Stomach (tissue), 9 donors: ENCODE results near the gene ELOB. TPM values are rescaled to one million over a fixed set of nuclear protein-coding genes. Genes with fewer than 3 reads are reported as not detected.

ENCODE experiments used
- DNase-seq, 2 donors: peaks; one replicate each; pipeline versions ENCODE4 v3.0.0 to v3.0.0-alpha.2; 2013 to 2019
- H3K27ac ChIP-seq, 5 donors: fragments of 200-600 bp in 4 of 5; sonication (generic) in 4 of 5; one replicate each; pipeline ENCODE4 v1.5.1; 2013 to 2019; ENCODE audit warnings: mild to moderate bottlenecking in 1 of 5, moderate library complexity in 1 of 5
- H3K27me3 ChIP-seq, 3 donors: fragments of 200-600 bp; sonication (generic); one replicate each; pipeline ENCODE4 v1.5.1; 2017 to 2019; ENCODE audit warnings: mixed run types in 1 of 3
- H3K36me3 ChIP-seq, 4 donors: fragments of 200-600 bp; sonication (generic); 1 replicate in 3 of 4; 2 replicates in 1 of 4; pipeline ENCODE4 v1.5.1; 2016 to 2019
- H3K4me1 ChIP-seq, 4 donors: fragments of 200-600 bp; sonication (generic); one replicate each; pipeline ENCODE4 v1.5.1; 2016 to 2019
- H3K4me3 ChIP-seq, 4 donors: fragments of 200-600 bp; sonication (generic) in 3 of 4; one replicate each; pipeline ENCODE4 v1.5.1; 2016 to 2019; ENCODE audit warnings: mild to moderate bottlenecking in 1 of 4
- H3K9me3 ChIP-seq, 4 donors: fragments of 200-600 bp; sonication (generic); one replicate each; pipeline ENCODE4 v1.5.1; 2016 to 2019
- EP300 ChIP-seq: sonication (generic); formaldehyde crosslinking; IDR thresholded peaks from one replicate; pipeline ENCODE4 v1.6.1; 2017; ENCODE audit warnings: antibody characterized with exemption
- POLR2A ChIP-seq, 4 donors: fragments of 450-650 bp; IDR thresholded peaks; one replicate each; pipeline ENCODE4 v1.6.1; 2016; ENCODE audit warnings: antibody characterized with exemption in 4 of 4, control low read depth in 2 of 4, mild to moderate bottlenecking in 1 of 4, moderate library complexity in 1 of 4
- POLR2AphosphoS5 ChIP-seq, 3 donors: sonication (generic); formaldehyde crosslinking; IDR thresholded peaks; one replicate each; pipeline ENCODE4 v1.6.1; 2016; ENCODE audit warnings: antibody characterized with exemption in 3 of 3
- WGBS, 5 donors: extraction: QIAGEN DNeasy Blood & Tissue Kit in 3 of 5; methylation state at CpG; one replicate each; pipeline versions ENCODE4 v1.1.5 to v1.1.7; 2013 to 2018; 5-methylcytosine and 5-hydroxymethylcytosine counted together
- intact Hi-C: fragments of 100-400 bp; cut with DNase I; formaldehyde crosslinking; loops from one replicate; pipeline ENCODE4 v1.15.1; 2023; ENCODE audit warnings: low total_unique reads
- polyA plus RNA-seq, 3 donors: library from polyadenylated mRNA; stranded (reverse); fragments of 200-250 nt; gene quantifications; one replicate each; pipeline ENCODE4 v1.2.3, GENCODE V29; 2013
- total RNA-seq, 5 donors: library from RNA; depleted of rRNA; stranded (reverse); fragments of >200 nt; gene quantifications; one replicate each; pipeline versions ENCODE4 v1.1.0 to v1.2.3, GENCODE V29; 2014 to 2016
- TF ChIP-seq, protein P1 (sequence below), 7 experiments: fragments of 450-650 bp in 4 of 7; fragments of 200-600 bp in 3 of 7; sonication (generic) in 3 of 7; IDR thresholded peaks; one replicate each; pipeline ENCODE4 v1.5.1; 2016 to 2019; ENCODE audit warnings: antibody characterized with exemption in 7 of 7, control low read depth in 2 of 7, mild to moderate bottlenecking in 1 of 7
- donor health status: healthy with polysubstance abuse.
- donor health status: Bipolar disorder and iron deficiency.
- donor health status: healthy.

Gene ELOB
- total and polyA plus RNA-seq, 8 donors, result 68.1 to 713 (median 231) TPM

- WGBS, 5 donors, result 66 to 81% (median 78%) methylated on average over 5 to 7 of the region's 7 CpGs
- H3K4me1 ChIP-seq, result no peaks in the 10 kb centered on the region
- DNase-seq, result peak in 1 of 2 donors; percentile 0
Measured at GRCh38 chr16:2737895-2738418, 39.1 kb downstream of the ELOB start.

DNA sequence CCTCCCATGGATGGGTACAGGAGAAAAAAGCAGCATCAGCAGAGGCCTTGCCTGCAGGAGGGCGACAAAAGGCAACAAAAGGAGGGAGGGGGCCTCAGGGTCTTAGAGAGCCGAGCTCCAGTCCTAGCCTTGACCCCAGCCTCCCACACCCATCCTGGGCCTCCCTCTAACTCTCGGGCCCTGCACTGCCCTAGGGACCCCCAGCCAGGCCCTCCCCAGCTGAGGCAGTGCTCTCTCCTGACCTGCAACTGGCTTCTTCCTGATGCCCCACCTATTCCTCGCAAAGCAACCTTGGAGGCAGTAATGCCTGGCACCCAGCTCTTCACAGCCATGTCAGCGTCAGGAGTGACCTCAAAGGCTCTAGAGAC is 39.9 kb downstream of the ELOB start:
- Histone ChIP-seq H3K4me3 (no peak overlapping the region), H3K4me1 (no peaks in the 10 kb centered on the region), H3K36me3 (no peaks in the 10 kb centered on the region), H3K9me3 (no peaks in the 10 kb centered on the region), H3K27me3 (peaks cover 0 to 55% (median 0%) of the 10 kb centered on the region in 3 donors), H3K27ac (no peak overlapping the region)
- 79 to 91% (median 84%) methylated on average over 4 to 5 of the region's 5 CpGs for WGBS, 5 donors
- DNase-seq, result no peak
- no peak for TF ChIP-seq POLR2A (IDR thresholded peaks at IDR 0.05)
- TF ChIP-seq POLR2AphosphoS5 (IDR thresholded peaks at IDR 0.05), result no peak
- no peak for TF ChIP-seq EP300
- TF ChIP-seq, protein P1, sequence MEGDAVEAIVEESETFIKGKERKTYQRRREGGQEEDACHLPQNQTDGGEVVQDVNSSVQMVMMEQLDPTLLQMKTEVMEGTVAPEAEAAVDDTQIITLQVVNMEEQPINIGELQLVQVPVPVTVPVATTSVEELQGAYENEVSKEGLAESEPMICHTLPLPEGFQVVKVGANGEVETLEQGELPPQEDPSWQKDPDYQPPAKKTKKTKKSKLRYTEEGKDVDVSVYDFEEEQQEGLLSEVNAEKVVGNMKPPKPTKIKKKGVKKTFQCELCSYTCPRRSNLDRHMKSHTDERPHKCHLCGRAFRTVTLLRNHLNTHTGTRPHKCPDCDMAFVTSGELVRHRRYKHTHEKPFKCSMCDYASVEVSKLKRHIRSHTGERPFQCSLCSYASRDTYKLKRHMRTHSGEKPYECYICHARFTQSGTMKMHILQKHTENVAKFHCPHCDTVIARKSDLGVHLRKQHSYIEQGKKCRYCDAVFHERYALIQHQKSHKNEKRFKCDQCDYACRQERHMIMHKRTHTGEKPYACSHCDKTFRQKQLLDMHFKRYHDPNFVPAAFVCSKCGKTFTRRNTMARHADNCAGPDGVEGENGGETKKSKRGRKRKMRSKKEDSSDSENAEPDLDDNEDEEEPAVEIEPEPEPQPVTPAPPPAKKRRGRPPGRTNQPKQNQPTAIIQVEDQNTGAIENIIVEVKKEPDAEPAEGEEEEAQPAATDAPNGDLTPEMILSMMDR (IDR thresholded peaks at IDR 0.05), result no peak
- intact Hi-C loops, result no loop called here

More at GRCh38 chr16:2737895-2738418, 39.1 kb downstream of the ELOB start:
- Histone ChIP-seq H3K36me3 (no peaks in the 10 kb centered on the region), H3K27me3 (peaks cover 0 to 58% (median 0%) of the 10 kb centered on the region in 3 donors), H3K27ac (no peak overlapping the region), H3K4me3 (no peak overlapping the region), H3K9me3 (no peaks in the 10 kb centered on the region)
- TF ChIP-seq EP300 (no peak), POLR2A (IDR thresholded peaks at IDR 0.05) (no peak), POLR2AphosphoS5 (IDR thresholded peaks at IDR 0.05) (no peak)
- TF ChIP-seq, protein P1 (IDR thresholded peaks at IDR 0.05), result no peak
- intact Hi-C loops, result no loop called here

GRCh38 chr16:2736476-2737237 is 40.4 kb downstream of the ELOB start:
- TF ChIP-seq EP300 (no peak), POLR2A (IDR thresholded peaks at IDR 0.05) (no peak), POLR2AphosphoS5 (IDR thresholded peaks at IDR 0.05) (no peak)
- TF ChIP-seq, protein P1 (IDR thresholded peaks at IDR 0.05), result no peak
- Histone ChIP-seq H3K36me3 (no peaks in the 10 kb centered on the region), H3K4me3 (no peak overlapping the region), H3K27ac (no peak overlapping the region), H3K9me3 (no peaks in the 10 kb centered on the region), H3K4me1 (no peaks in the 10 kb centered on the region), H3K27me3 (peaks cover 0 to 54% (median 0%) of the 10 kb centered on the region in 3 donors)
- DNase-seq, result no peak
- 91 to 95% (median 92%) methylated on average over 11 of the region's 11 CpGs for WGBS, 5 donors
- intact Hi-C loops, result no loop called here

DNA sequence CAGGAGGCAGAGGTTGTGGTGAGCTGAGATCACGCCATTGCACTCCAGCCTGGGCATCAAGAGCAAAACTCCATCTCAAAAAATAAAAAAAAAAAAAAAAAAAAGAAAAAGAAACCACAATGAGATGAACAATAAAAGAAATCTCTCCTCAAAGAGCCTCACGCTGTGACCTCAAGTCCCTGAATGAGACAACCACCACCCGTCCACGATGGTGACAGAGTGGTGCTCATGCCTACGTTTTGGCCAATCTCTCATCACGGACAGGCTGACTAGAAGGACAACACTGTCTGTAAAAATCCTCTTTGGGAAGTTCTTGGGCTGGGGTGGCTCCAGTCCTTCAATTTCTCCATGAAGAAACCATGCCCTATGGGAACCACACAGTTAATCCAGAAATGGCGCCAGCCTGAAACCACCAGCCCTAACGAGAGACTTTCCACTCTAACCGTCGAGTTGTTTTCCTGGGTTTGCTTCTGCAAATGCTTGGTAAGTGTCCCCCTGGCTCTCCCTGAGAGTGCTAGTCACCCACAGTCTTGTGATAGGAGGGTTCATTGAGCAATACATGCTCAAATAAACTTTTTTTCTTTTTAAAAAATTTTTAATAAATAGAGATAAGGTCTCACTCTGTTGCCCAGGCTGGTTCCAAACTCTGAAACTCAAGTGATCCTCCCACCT is 42.1 kb downstream of the ELOB start:
- WGBS, 5 donors, result 69 to 82% (median 73%) methylated on average over 8 to 10 of the region's 10 CpGs
- Histone ChIP-seq H3K27ac (no peak overlapping the region), H3K4me3 (no peak overlapping the region), H3K4me1 (no peaks in the 10 kb centered on the region), H3K27me3 (peaks cover 0 to 39% (median 0%) of the 10 kb centered on the region in 3 donors), H3K9me3 (no peaks in the 10 kb centered on the region), H3K36me3 (no peaks in the 10 kb centered on the region)
- intact Hi-C loops, result no loop called here
- TF ChIP-seq POLR2AphosphoS5 (IDR thresholded peaks at IDR 0.05), result no peak
- no peak for TF ChIP-seq EP300
- TF ChIP-seq, protein P1 (IDR thresholded peaks at IDR 0.05), result no peak
- no peak for TF ChIP-seq POLR2A (IDR thresholded peaks at IDR 0.05)
- DNase-seq, result no peak
